MG63 (cell line): ENCODE results near the gene MOB1B. TPM values are rescaled to one million over a fixed set of nuclear protein-coding genes. Genes with fewer than 3 reads are reported as not detected.
A peak's percentile ranks its signal among the peaks of the same experiment; 100 is the strongest.

Experiments
- DNase-seq: peaks from one replicate; pipeline ENCODE4 v3.0.0-alpha.2; 2020
- H3K27me3 ChIP-seq: fragments of 250-450 bp; sonication (Bioruptor Pico); 2 replicates; pipeline ENCODE4 v1.5.1; 2020; ENCODE audit warnings: mild to moderate bottlenecking, moderate library complexity
- H3K36me3 ChIP-seq: fragments of 250-450 bp; sonication (Bioruptor Pico); 2 replicates; pipeline ENCODE4 v1.5.1; 2020; ENCODE audit warnings: mild to moderate bottlenecking, moderate library complexity
- H3K4me3 ChIP-seq: fragments of 250-450 bp; sonication (Bioruptor Pico); 2 replicates; pipeline ENCODE4 v1.5.1; 2020; ENCODE audit warnings: mild to moderate bottlenecking, moderate library complexity
- H3K9me3 ChIP-seq: fragments of 250-450 bp; sonication (Bioruptor Pico); 2 replicates; pipeline ENCODE4 v1.5.1; 2020; ENCODE audit warnings: mild to moderate bottlenecking, moderate library complexity
- total RNA-seq: library from RNA; depleted of rRNA; stranded (reverse); fragments of >200 nt; shearing (Covaris generic); gene quantifications from 2 replicates; pipeline ENCODE4 v1.2.3, GENCODE V29; 2014; ENCODE audit warnings: low replicate concordance

Gene MOB1B
- total RNA-seq, 1 experiment from 2014 or later = 6.1 TPM

GRCh38 chr4:70935038-70935695 is 33.0 kb downstream of the MOB1B start:
- Histone ChIP-seq H3K36me3 (no peaks in the 10 kb centered on the region), H3K9me3 (no peaks in the 10 kb centered on the region), H3K27me3 (no peaks in the 10 kb centered on the region), H3K4me3 (no peak overlapping the region)
- DNase-seq = no peak

DNA sequence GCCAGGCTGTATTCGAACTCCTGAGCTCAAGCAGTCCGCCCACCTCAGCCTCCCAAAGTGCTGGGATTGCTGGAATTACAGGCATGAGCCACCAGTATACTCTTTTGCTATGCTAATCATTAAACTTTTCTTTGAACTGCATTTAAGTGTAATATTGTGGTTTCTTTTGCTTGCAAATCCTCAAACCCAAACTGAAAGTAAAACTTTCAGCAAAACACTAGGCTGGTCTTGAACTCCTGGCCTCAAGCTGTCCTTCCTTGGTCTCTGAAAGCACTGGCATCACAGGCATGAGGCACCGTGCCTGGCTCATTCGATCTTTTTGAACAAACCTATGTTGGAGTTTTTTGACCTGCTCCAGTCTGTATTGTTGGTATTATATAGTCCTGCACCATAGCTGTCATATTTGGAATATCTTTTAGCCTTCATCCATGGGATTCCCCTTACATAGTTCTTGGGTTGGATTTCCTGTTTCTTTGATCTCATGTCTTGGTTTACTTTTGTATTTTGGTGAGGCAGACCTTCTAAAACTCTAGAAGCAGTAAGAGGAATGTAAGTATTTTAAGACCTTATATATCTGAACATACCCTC is 34.1 kb downstream of the MOB1B start:
- H3K27me3 ChIP-seq = no peaks in the 10 kb centered on the region
- DNase-seq = no peak
- no peaks in the 10 kb centered on the region for H3K9me3 ChIP-seq
- H3K4me3 ChIP-seq = no peak overlapping the region
- H3K36me3 ChIP-seq = no peaks in the 10 kb centered on the region

GRCh38 chr4:70938086-70938485 is 35.9 kb downstream of the MOB1B start:
- Histone ChIP-seq H3K4me3 (no peak overlapping the region), H3K9me3 (no peaks in the 10 kb centered on the region), H3K27me3 (no peaks in the 10 kb centered on the region), H3K36me3 (no peaks in the 10 kb centered on the region)
- no peak for DNase-seq

- Histone ChIP-seq H3K27me3 (no peaks in the 10 kb centered on the region), H3K9me3 (no peaks in the 10 kb centered on the region), H3K36me3 (no peaks in the 10 kb centered on the region), H3K4me3 (no peak overlapping the region)
- no peak for DNase-seq
Observed at GRCh38 chr4:70940134-70940533, 38.0 kb downstream of the MOB1B start.

GRCh38 chr4:70943114-70943513 is 40.9 kb downstream of the MOB1B start:
- Histone ChIP-seq H3K27me3 (no peaks in the 10 kb centered on the region), H3K4me3 (no peak overlapping the region), H3K36me3 (no peaks in the 10 kb centered on the region), H3K9me3 (no peaks in the 10 kb centered on the region)
- DNase-seq = no peak

DNA sequence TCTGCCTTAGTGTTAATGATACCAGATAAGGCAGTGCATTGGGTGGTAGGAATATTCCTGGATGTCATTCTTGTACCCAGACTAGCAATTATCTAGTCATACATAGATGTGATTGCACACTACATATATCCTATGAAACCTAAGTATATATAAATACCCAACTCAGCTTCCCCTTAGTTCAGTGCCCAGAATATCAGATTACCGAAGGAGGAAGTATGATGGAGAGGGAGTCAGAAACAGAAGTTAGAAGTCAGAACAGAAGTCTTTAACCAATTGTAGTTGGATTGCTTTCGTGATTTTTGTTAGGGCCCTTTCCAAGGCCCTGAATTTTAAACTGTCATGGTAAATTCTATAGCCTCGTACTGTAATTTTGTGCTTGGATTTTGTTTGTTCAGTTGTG is 42.9 kb downstream of the MOB1B start:
- Histone ChIP-seq H3K27me3 (no peaks in the 10 kb centered on the region), H3K4me3 (no peak overlapping the region), H3K36me3 (no peaks in the 10 kb centered on the region), H3K9me3 (no peaks in the 10 kb centered on the region)
- DNase-seq = no peak

- Histone ChIP-seq H3K4me3 (no peak overlapping the region), H3K27me3 (no peaks in the 10 kb centered on the region), H3K36me3 (no peaks in the 10 kb centered on the region), H3K9me3 (no peaks in the 10 kb centered on the region)
- DNase-seq = no peak
Observed at GRCh38 chr4:70945452-70946055, 43.4 kb downstream of the MOB1B start.

GRCh38 chr4:70946939-70947338 is 44.8 kb downstream of the MOB1B start:
- H3K27me3 ChIP-seq = no peaks in the 10 kb centered on the region
- no peak for DNase-seq

GRCh38 chr4:70948665-70949260 is 46.6 kb downstream of the MOB1B start:
- Histone ChIP-seq H3K4me3 (no peak overlapping the region), H3K36me3 (no peaks in the 10 kb centered on the region), H3K27me3 (no peaks in the 10 kb centered on the region), H3K9me3 (no peaks in the 10 kb centered on the region)
- no peak for DNase-seq

More at GRCh38 chr4:70946939-70947338, 44.8 kb downstream of the MOB1B start:
- Histone ChIP-seq H3K9me3 (no peaks in the 10 kb centered on the region), H3K4me3 (no peak overlapping the region), H3K36me3 (no peaks in the 10 kb centered on the region)

DNA sequence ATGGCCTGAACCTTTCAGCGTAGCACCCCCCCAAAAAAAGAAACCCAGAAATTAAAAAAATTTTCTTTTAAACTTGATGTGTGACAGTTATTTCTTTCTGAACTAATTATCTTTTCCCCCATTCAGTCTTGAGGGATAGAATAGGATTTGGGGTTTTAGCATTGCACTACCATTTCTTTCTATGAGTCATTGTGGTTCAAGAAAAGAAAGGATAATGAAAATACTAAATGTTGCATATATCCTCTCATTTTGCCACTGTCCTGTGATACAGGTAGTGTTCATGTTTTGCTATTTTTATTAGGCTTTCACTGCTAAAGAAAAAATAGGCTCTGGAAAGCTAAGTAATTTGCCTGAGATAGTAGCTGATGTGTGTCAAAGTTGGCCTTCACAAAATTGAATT is 51.9 kb downstream of the MOB1B start:
- Histone ChIP-seq H3K36me3 (no peaks in the 10 kb centered on the region), H3K4me3 (no peak overlapping the region), H3K27me3 (no peaks in the 10 kb centered on the region), H3K9me3 (no peaks in the 10 kb centered on the region)
- DNase-seq = no peak

DNA sequence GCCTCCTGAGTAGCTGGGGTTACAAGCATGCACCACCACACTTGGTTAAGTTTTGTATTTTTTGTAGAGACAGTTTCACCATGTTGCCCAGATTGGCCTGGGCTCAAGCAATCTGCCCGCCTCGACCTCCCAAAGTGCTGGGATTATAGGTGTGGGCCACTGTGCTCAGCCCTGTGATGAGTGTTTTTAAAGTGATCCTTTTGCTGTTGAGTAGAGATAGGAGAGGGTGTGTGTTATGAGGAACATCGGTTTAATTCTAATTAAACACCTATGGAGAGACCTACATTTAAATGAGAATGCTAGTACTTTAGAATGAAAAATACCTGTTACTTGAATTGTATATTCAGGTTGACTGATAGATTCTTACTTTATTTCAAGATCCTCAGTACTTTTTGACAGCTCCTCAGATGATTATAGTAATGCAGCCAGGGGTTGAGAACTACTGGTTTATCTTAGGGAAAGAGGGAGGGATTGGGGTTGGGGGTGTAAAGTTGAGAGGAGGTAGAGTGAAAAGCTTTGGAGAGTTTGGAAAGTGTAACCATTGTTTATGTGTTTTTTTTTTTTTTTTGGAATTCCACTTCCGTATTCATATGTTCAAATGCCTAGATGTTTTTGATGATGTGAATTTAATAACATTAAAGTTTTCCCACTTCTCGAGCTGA is 54.5 kb downstream of the MOB1B start:
- Histone ChIP-seq H3K4me3 (no peak overlapping the region), H3K9me3 (no peaks in the 10 kb centered on the region), H3K27me3 (no peaks in the 10 kb centered on the region), H3K36me3 (peaks cover 4% of the 10 kb centered on the region; the same call in 1 of the 2 replicates)
- DNase-seq = no peak

DNA sequence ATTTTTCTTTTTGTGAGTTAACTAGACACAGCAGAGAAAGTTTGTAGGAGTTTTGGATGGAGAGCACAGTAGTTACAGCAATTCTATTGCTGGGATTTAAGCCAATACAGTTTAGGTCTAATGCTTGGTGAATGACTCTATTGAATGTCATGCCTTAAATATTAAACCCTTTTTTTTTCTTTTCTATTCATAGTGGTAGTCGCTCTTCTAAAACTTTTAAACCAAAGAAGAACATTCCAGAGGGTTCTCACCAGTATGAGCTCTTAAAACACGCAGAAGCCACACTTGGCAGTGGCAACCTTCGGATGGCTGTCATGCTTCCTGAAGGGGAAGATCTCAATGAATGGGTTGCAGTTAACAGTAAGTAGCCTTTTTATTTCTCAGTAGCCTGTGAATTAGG is 56.5 kb downstream of the MOB1B start:
- no peak overlapping the region for H3K4me3 ChIP-seq
- DNase-seq = peak; percentile 61
- H3K9me3 ChIP-seq = no peaks in the 10 kb centered on the region
- no peaks in the 10 kb centered on the region for H3K27me3 ChIP-seq
- peaks cover 4% of the 10 kb centered on the region; the same call in 1 of the 2 replicates for H3K36me3 ChIP-seq

DNA sequence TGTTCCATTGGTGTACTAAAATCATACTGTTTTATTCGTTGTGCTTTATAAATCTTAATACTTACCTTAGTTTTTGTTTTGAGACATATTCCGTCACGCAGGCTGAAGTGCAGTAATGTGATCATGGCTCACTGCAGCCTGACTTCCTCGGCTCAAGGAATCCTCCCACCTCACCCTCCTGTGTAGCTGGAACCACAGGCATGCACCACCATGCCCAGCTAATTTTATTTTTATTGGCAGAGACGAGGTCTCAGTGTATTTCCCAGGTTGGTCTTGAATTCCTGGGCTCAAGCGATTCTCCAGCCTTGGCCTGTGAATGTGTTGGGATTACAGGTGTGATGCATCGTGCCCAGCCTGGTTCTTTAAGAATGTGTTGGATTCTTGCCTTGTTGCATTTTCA is 66.9 kb downstream of the MOB1B start:
- no peaks in the 10 kb centered on the region for H3K27me3 ChIP-seq
- H3K36me3 ChIP-seq = peaks cover 2% of the 10 kb centered on the region; the same call in 1 of the 2 replicates
- no peak overlapping the region for H3K4me3 ChIP-seq
- DNase-seq = no peak
- no peaks in the 10 kb centered on the region for H3K9me3 ChIP-seq

GRCh38 chr4:70976252-70976651 is 74.1 kb downstream of the MOB1B start:
- Histone ChIP-seq H3K36me3 (no peaks in the 10 kb centered on the region; the same call in 1 of the 2 replicates), H3K4me3 (no peak overlapping the region), H3K27me3 (no peaks in the 10 kb centered on the region), H3K9me3 (no peaks in the 10 kb centered on the region)
- DNase-seq = no peak

DNA sequence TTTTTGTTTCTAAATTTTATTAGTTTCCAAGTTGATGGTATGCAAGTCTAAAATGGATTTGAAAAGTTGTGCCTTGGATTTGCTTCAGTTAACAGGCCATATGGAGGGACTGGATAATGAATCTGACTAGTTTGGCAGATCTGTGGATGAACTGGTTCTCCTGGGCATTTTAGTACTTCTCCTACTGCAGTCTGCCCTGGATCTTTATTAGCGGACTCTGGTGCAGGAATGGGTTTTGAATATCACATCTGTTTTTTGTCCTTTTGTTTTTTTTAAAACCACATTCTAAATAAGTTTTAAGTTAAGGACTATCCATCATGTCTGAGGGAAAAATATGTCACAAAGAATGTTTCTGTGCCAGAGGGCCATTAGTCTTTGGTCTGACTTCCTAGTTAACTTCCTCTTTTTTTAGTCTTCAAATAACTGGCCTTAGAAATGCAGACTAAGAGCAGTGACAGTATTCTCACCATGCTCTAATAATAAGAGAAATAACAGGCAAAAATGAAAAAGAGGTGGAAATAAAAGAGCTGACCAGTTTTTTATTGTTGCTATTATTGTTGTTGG is 77.4 kb downstream of the MOB1B start:
- DNase-seq = no peak
- no peaks in the 10 kb centered on the region for H3K9me3 ChIP-seq
- H3K27me3 ChIP-seq = no peaks in the 10 kb centered on the region
- no peaks in the 10 kb centered on the region for H3K36me3 ChIP-seq
- H3K4me3 ChIP-seq = no peak overlapping the region

- H3K27me3 ChIP-seq = no peaks in the 10 kb centered on the region
- H3K9me3 ChIP-seq = no peaks in the 10 kb centered on the region
- H3K4me3 ChIP-seq = no peak overlapping the region
- no peaks in the 10 kb centered on the region for H3K36me3 ChIP-seq
- DNase-seq = no peak
Observed at GRCh38 chr4:70980196-70980595, 78.0 kb downstream of the MOB1B start.

GRCh38 chr4:70984106-70984505 is 81.9 kb downstream of the MOB1B start:
- no peaks in the 10 kb centered on the region for H3K36me3 ChIP-seq
- no peak for DNase-seq
- H3K4me3 ChIP-seq = no peak overlapping the region
- H3K9me3 ChIP-seq = no peaks in the 10 kb centered on the region
- no peaks in the 10 kb centered on the region for H3K27me3 ChIP-seq
